Omental fat pad (tissue), 4 donors: Measurements from ENCODE around the gene PSTPIP2. TPM values are rescaled to one million over a fixed set of nuclear protein-coding genes. Genes with fewer than 3 reads are reported as not detected.

Experiments
- ATAC-seq: fragments of 150-250 bp; one replicate; pipeline ENCODE4 v1.9.1; 2016; ENCODE audit warnings: mild to moderate bottlenecking, moderate library complexity; ENCODE audit not compliant: low FRiP score
- DNase-seq: peaks from one replicate; pipeline ENCODE4 v3.0.0-alpha.2; 2019; ENCODE audit warnings: low spot score
- total RNA-seq, 4 donors: library from RNA; depleted of rRNA; stranded (reverse); fragments of >200 nt; gene quantifications; one replicate each; pipeline ENCODE4 v1.1.0, GENCODE V29; 2016
- TF ChIP-seq, protein P1 (sequence below), 3 donors: fragments of 450-650 bp; IDR thresholded peaks; one replicate each; pipeline ENCODE4 v1.5.1; 2016 to 2017; ENCODE audit warnings: antibody characterized with exemption in 3 of 3, mild to moderate bottlenecking in 3 of 3, moderate library complexity in 2 of 3

The PSTPIP2 gene
- total RNA-seq, 4 donors from 2014 or later = 4.4 to 17.0 (median 8.2) TPM

- TF ChIP-seq, protein P1, sequence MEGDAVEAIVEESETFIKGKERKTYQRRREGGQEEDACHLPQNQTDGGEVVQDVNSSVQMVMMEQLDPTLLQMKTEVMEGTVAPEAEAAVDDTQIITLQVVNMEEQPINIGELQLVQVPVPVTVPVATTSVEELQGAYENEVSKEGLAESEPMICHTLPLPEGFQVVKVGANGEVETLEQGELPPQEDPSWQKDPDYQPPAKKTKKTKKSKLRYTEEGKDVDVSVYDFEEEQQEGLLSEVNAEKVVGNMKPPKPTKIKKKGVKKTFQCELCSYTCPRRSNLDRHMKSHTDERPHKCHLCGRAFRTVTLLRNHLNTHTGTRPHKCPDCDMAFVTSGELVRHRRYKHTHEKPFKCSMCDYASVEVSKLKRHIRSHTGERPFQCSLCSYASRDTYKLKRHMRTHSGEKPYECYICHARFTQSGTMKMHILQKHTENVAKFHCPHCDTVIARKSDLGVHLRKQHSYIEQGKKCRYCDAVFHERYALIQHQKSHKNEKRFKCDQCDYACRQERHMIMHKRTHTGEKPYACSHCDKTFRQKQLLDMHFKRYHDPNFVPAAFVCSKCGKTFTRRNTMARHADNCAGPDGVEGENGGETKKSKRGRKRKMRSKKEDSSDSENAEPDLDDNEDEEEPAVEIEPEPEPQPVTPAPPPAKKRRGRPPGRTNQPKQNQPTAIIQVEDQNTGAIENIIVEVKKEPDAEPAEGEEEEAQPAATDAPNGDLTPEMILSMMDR (IDR thresholded peaks at IDR 0.05) = no peak
- DNase-seq (no peak), ATAC-seq (no peak)
Measured at GRCh38 chr18:45957100-45957499, 115.0 kb downstream of the PSTPIP2 start.

GRCh38 chr18:45954070-45954934 is 117.8 kb downstream of the PSTPIP2 start:
- DNase-seq (no peak), ATAC-seq (peak; percentile 85)
- TF ChIP-seq, protein P1 (IDR thresholded peaks at IDR 0.05) = no peak

DNA sequence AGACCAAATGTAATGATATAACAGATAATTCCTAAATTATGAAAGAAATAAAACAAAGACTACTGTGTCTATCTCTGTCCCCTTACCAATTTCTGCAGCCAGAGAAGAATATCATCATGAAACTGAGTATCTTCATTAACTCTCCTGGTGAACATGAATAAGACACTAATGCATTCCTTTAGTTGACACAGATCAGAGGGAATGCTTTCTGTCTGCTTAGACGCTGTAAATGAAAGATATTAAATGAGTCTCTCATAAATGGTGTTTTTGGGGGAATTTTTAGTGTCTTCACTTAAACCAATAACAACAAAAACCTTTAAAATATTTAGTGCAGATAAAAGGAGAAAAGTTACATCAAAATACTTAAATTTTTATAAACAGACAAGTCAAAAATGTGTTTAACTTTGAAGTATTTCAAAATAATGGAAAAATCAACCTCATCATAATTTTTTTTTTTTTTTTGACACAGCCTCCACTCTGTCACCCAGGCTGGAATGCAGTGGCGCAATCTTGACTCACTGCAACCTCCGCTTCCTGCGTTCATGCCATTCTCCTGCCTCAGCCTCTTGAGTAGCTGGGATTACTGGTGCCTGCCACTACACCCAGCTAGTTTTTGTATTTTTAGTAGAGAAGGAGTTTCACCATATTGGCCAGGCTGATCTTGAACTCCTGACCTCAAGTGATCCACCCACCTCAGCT is 120.9 kb downstream of the PSTPIP2 start:
- peak; percentile 73 for ATAC-seq
- DNase-seq = peak; percentile 40

GRCh38 chr18:45945669-45946068 is 126.4 kb downstream of the PSTPIP2 start:
- TF ChIP-seq, protein P1 (IDR thresholded peaks at IDR 0.05) = no peak
- ATAC-seq (no peak), DNase-seq (no peak)

More for the DNA sequence above, 120.9 kb downstream of the PSTPIP2 start:
- TF ChIP-seq, protein P1 (IDR thresholded peaks at IDR 0.05) = no peak

GRCh38 chr18:45940724-45941123 is 131.3 kb downstream of the PSTPIP2 start:
- DNase-seq (no peak), ATAC-seq (no peak)
- TF ChIP-seq, protein P1 (IDR thresholded peaks at IDR 0.05) = no peak

DNA sequence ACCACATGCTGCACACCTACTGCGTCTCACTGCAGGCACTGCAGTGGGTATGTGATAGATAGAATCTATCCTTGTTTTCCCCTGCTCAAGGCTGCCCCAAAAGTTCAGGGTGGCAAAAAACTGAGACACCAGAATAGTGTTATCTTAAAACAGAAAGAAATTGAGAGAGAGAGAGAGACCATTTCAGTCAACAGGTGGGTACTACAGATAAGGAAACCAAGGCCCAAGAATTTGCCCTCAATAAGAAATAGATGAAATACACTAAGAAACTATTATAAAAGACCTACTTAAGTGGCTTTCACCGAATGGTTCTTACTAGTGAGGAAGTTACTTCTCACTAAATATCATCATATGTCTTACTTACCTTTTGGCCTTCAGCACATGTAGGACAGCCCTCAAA is 132.8 kb downstream of the PSTPIP2 start:
- ATAC-seq (no peak), DNase-seq (no peak)
- TF ChIP-seq, protein P1 (IDR thresholded peaks at IDR 0.05) = no peak
